Spleen (tissue), 7 donors: ENCODE data around the gene BANP.
"Not testable (repeated sequence)": the region's sequence is repeated elsewhere in the genome, so short reads cannot be mapped to it uniquely, and the experiment has no call there.

Experiments used
- CTCF ChIP-seq, 11 experiments: fragments of 200-600 bp in 7 of 11; fragments of 450-650 bp in 4 of 11; sonication (generic) in 4 of 11; IDR thresholded peaks in 8 of 11; conservative IDR thresholded peaks in 3 of 11; 1 replicate in 7 of 11; 2 replicates in 4 of 11; pipeline versions ENCODE4 v1.4.0 to v1.8.0; 2016 to 2021; ENCODE audit warnings: antibody characterized with exemption in 11 of 11, inconsistent platforms in 4 of 11, mild to moderate bottlenecking in 1 of 11
- POLR2AphosphoS5 ChIP-seq, 3 donors: sonication (generic); formaldehyde crosslinking; IDR thresholded peaks; one replicate each; pipeline ENCODE4 v1.5.1; 2017; ENCODE audit warnings: antibody characterized with exemption in 3 of 3
- donor health status: DM: no; HTN: no; CAD: no; lungs with moderate emphysema.
- donor health status: DM: no; HTN: no; CAD: no.
- donor health status: DM: no; HTN: no; CAD: no.

- TF ChIP-seq CTCF (IDR thresholded peaks at IDR 0.05 in 8 of 11, conservative IDR thresholded peaks at IDR 0.05 in 3 of 11); POLR2AphosphoS5 (IDR thresholded peaks at IDR 0.05): not testable (repeated sequence)
These were observed 37.4 kb downstream of the BANP start for GRCh38 chr16:87988596-87988995.
